ENCODE measurements around the gene NRBP1. TPM values are rescaled to one million over a fixed set of nuclear protein-coding genes. Genes with fewer than 3 reads are reported as not detected.
A peak's percentile ranks its signal among the peaks of the same experiment; 100 is the strongest.

Gene NRBP1
- total RNA-seq, 1 experiment from 2014 or later: 140 TPM

DNA sequence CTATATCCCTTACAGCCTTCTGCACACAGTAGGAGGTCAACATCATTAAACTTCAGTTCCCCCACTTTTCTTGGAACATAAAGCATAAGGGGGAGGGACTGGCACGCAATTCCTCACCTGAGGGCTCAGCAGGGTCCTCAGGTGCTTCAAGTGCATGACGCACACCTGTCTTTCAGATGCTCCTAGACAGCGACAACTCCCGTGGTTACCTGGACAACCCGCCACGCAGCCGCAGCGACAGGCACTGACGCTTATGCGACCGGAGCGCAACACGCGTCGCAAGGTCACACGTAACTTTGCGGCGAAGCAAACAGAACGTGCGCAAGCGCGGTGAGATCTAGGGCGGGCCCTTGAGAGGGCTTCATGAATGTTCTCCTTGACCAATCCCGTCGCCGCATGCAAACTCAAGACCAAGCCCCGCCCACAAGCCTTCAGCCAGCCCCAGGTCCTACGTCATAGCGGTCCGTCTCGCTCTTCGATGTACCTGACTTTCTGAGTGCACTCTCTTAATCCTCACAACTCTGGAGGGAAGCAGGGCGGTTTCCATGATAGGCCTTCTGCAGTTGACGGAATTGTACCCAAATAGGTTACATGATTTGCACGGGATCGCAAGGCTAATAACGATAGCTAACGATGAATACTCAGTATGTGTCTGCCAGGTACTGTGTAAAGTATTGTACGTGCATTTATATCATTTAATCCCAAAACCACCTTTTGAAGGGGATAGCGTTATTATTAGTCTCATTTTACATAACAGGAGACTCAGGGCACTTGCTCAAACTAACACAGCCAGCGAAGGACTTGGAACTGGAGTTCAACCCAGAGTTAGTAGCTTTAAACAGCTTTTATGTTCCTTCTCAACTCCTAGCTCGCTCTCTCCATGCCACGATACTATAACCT is 61.3 kb downstream of the NRBP1 start, which contains the start of gene IFT172:
IFT172 (minus strand) TSS at position 246 of the 900 bp plus-strand sequence; CDS start at position 156, 90 bp downstream.
- Histone ChIP-seq H3K4ac (ENCODE audit: low read depth, low read length) (no peak within 1 kb of the TSS), H3K9me3 (ENCODE audit: control insufficient read depth, low read depth, low read length) (no peaks in the 10 kb centered on the region), H3K56ac (ENCODE audit: insufficient read length, low read depth, low read length) (no peak within 1 kb of the TSS), H2BK5ac (ENCODE audit: insufficient read length, low read length) (no peak within 1 kb of the TSS), H2BK120ac (ENCODE audit: low read depth, low read length, poor library complexity, severe bottlenecking) (no peak within 1 kb of the TSS), H2AK5ac (ENCODE audit: insufficient read length, low read length) (no peak within 1 kb of the TSS), H4K20me1 (ENCODE audit: control insufficient read depth, insufficient read depth, insufficient read length) (no peaks in the 10 kb centered on the region), H4K8ac (replicated peaks; ENCODE audit: insufficient read length, low read depth, low read length) (no peak within 1 kb of the TSS), H2BK15ac (ENCODE audit: low read depth, low read length) (no peak within 1 kb of the TSS), H3K14ac (ENCODE audit: insufficient read depth, low read length) (no peak within 1 kb of the TSS), H3K27me3 (ENCODE audit: insufficient read depth, low read length) (no peaks in the 10 kb centered on the region; the same call in 1 of the 2 replicates), H4K91ac (ENCODE audit: insufficient read length, low read depth, low read length) (no peak within 1 kb of the TSS), H3T11ph (ENCODE audit: low read length) (no peak within 1 kb of the TSS), H2AFZ (ENCODE audit: low read length) (no peak within 1 kb of the TSS), H3K27ac (ENCODE audit: insufficient read length, low read depth, low read length) (no peak within 1 kb of the TSS), H3K79me1 (ENCODE audit: insufficient read depth, low read depth, low read length, poor library complexity, severe bottlenecking) (no peaks in the 10 kb centered on the region), H3K23me2 (ENCODE audit: insufficient read length, low read depth, low read length, poor library complexity, severe bottlenecking) (peaks cover 8% of the 10 kb centered on the region), H3K18ac (ENCODE audit: insufficient read length, low read depth, low read length) (no peak within 1 kb of the TSS), H3K9ac (ENCODE audit: extremely low read depth, insufficient read length, low read length) (peak within 1 kb of the TSS; percentile 48), H4K5ac (ENCODE audit: insufficient read length, low read depth, low read length) (no peak within 1 kb of the TSS), H3K79me2 (ENCODE audit: insufficient read depth, low read length) (no peaks in the 10 kb centered on the region), H3K23ac (ENCODE audit: insufficient read length, low read depth, low read length) (no peak within 1 kb of the TSS), H2BK12ac (ENCODE audit: insufficient read length, low read depth, low read length) (no peak within 1 kb of the TSS), H3K4me2 (ENCODE audit: insufficient read depth, insufficient read length, low read length) (peak within 1 kb of the TSS; percentile 66), H2BK20ac (ENCODE audit: low read depth, low read length, poor library complexity, severe bottlenecking) (no peak within 1 kb of the TSS), H3K4me1 (ENCODE audit: insufficient read depth, low read length) (no peaks in the 10 kb centered on the region; the same call in 1 of the 2 replicates)
- peaks cover 25 to 26% of the 10 kb centered on the region in 2 experiments for H3K4me1 Mint-ChIP-seq
- DNase-seq: peak; percentile 100
- WGBS (ENCODE audit: extremely low coverage, insufficient read length, low lambda C conversion rate): no CpG with 5 or more reads among the region's 43 CpGs
- H3K4me3 Mint-ChIP-seq: peak within 1 kb of the TSS; percentile 85 to 93
- H3K27ac Mint-ChIP-seq: peak within 1 kb of the TSS in 2 of 3 experiments; percentile 87 to 98; a peak in 5 of 7 replicates
- H3K9me3 Mint-ChIP-seq: no peaks in the 10 kb centered on the region
- peaks cover 2 to 16% (median 10%) of the 10 kb centered on the region in 3 experiments; a peak in 6 of 7 replicates for H3K36me3 Mint-ChIP-seq (ENCODE audit: insufficient read depth in 1 of 3, low read depth in 3 of 3)
- H3K27me3 Mint-ChIP-seq (ENCODE audit: low read depth): peaks cover 16% of the 10 kb centered on the region
- TF ChIP-seq, protein P1, sequence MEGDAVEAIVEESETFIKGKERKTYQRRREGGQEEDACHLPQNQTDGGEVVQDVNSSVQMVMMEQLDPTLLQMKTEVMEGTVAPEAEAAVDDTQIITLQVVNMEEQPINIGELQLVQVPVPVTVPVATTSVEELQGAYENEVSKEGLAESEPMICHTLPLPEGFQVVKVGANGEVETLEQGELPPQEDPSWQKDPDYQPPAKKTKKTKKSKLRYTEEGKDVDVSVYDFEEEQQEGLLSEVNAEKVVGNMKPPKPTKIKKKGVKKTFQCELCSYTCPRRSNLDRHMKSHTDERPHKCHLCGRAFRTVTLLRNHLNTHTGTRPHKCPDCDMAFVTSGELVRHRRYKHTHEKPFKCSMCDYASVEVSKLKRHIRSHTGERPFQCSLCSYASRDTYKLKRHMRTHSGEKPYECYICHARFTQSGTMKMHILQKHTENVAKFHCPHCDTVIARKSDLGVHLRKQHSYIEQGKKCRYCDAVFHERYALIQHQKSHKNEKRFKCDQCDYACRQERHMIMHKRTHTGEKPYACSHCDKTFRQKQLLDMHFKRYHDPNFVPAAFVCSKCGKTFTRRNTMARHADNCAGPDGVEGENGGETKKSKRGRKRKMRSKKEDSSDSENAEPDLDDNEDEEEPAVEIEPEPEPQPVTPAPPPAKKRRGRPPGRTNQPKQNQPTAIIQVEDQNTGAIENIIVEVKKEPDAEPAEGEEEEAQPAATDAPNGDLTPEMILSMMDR (conservative IDR thresholded peaks at IDR 0.05): no peak

Other genes with a start within 250 kb of the NRBP1 start
- gene ATRAID, start 216.6 kb upstream of the NRBP1 start, total RNA-seq (2021): 106 and 108 TPM in 2 replicates
- gene SLC5A6, start 216.4 kb upstream of the NRBP1 start, total RNA-seq (2021): 112 and 122 TPM in 2 replicates
- 117 and 130 TPM in 2 replicates for gene CAD, start 211.3 kb upstream of the NRBP1 start, total RNA-seq (2021)
- gene SLC30A3, start 165.6 kb upstream of the NRBP1 start, total RNA-seq (2021): 2.5 and 3.4 TPM in 2 replicates
- 0.37 and 0.44 TPM in 2 replicates for gene DNAJC5G, start 153.2 kb upstream of the NRBP1 start, total RNA-seq (2021)
- 4.6 and 5.0 TPM in 2 replicates for gene TRIM54, start 146.2 kb upstream of the NRBP1 start, total RNA-seq (2021)
- gene UCN, start 120.2 kb upstream of the NRBP1 start, total RNA-seq (2021): 0.77 and 1.5 TPM in 2 replicates
- 55.4 and 59.4 TPM in 2 replicates for gene MPV17, start 105.5 kb upstream of the NRBP1 start, total RNA-seq (2021)
- gene GTF3C2, start 71.9 kb upstream of the NRBP1 start, total RNA-seq (2021): 109 TPM in 2 replicates
- gene EIF2B4, start 58.3 kb upstream of the NRBP1 start, total RNA-seq (2021): 62.1 and 67.2 TPM in 2 replicates
- gene SNX17, start 58.0 kb upstream of the NRBP1 start, total RNA-seq (2021): 78.1 and 81.1 TPM in 2 replicates
- 24.8 and 26.5 TPM in 2 replicates for gene ZNF513, start 47.9 kb upstream of the NRBP1 start, total RNA-seq (2021)
- 146 and 150 TPM in 2 replicates for gene PPM1G, start 19.0 kb upstream of the NRBP1 start, total RNA-seq (2021)
- gene KRTCAP3, start 13.8 kb downstream of the NRBP1 start, total RNA-seq (2021): 49.9 and 57.3 TPM in 2 replicates
- gene IFT172, start 61.1 kb downstream of the NRBP1 start, total RNA-seq (2021): 13.8 and 15.5 TPM in 2 replicates
- gene FNDC4, start 66.6 kb downstream of the NRBP1 start, total RNA-seq (2021): 21.1 and 21.5 TPM in 2 replicates
- 0.11 and 0.33 TPM in 2 replicates for gene GCKR, start 68.2 kb downstream of the NRBP1 start, total RNA-seq (2021)
- gene ZNF512, start 154.4 kb downstream of the NRBP1 start, total RNA-seq (2021): 35.6 and 38.2 TPM in 2 replicates
- gene CCDC121, start 200.4 kb downstream of the NRBP1 start, total RNA-seq (2021): 1.2 and 1.6 TPM in 2 replicates
- 45.5 and 48.5 TPM in 2 replicates for gene GPN1, start 200.4 kb downstream of the NRBP1 start, total RNA-seq (2021)
- gene SUPT7L, start 235.0 kb downstream of the NRBP1 start, total RNA-seq (2021): 28.9 and 30.4 TPM in 2 replicates
- gene SLC4A1AP, start 235.3 kb downstream of the NRBP1 start, total RNA-seq (2021): 18.8 and 20.8 TPM in 2 replicates

All from H9 (cell line).